Mammary epithelial cell (primary cell): ENCODE measurements around the gene PODXL2.

Source experiments
- EZH2 ChIP-seq: IDR thresholded peaks from 2 replicates; pipeline ENCODE4 v1.6.1; 2012; ENCODE audit warnings: low read length, inconsistent platforms, borderline replicate concordance
- TF ChIP-seq, protein P1 (sequence below), 2 donors: IDR thresholded peaks in 1 of 2; conservative IDR thresholded peaks in 1 of 2; 2 replicates each; pipeline ENCODE4 v1.5.1; 2011 to 2012; ENCODE audit warnings: inconsistent platforms in 2 of 2, low read length in 2 of 2, mild to moderate bottlenecking in 2 of 2, control low read depth in 1 of 2, low read depth in 1 of 2; ENCODE audit not compliant: insufficient read depth in 1 of 2; ENCODE audit errors: extremely low read depth in 1 of 2

GRCh38 chr3:127702151-127702578 lies 73.2 kb downstream of the PODXL2 start:
- no peak for TF ChIP-seq EZH2
- TF ChIP-seq, protein P1, sequence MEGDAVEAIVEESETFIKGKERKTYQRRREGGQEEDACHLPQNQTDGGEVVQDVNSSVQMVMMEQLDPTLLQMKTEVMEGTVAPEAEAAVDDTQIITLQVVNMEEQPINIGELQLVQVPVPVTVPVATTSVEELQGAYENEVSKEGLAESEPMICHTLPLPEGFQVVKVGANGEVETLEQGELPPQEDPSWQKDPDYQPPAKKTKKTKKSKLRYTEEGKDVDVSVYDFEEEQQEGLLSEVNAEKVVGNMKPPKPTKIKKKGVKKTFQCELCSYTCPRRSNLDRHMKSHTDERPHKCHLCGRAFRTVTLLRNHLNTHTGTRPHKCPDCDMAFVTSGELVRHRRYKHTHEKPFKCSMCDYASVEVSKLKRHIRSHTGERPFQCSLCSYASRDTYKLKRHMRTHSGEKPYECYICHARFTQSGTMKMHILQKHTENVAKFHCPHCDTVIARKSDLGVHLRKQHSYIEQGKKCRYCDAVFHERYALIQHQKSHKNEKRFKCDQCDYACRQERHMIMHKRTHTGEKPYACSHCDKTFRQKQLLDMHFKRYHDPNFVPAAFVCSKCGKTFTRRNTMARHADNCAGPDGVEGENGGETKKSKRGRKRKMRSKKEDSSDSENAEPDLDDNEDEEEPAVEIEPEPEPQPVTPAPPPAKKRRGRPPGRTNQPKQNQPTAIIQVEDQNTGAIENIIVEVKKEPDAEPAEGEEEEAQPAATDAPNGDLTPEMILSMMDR (conservative IDR thresholded peaks at IDR 0.05 in 1 of 2, IDR thresholded peaks at IDR 0.05 in 1 of 2; ENCODE audit: extremely low read depth in 1 of 2, insufficient read depth in 1 of 2, low read depth in 1 of 2, low read length in 2 of 2) = no peak
